ENCODE measurements around the gene H1-8.
"Not testable (repeated sequence)": the region's sequence is repeated elsewhere in the genome, so short reads cannot be mapped to it uniquely, and the experiment has no call there.

H1-8 gene

DNA sequence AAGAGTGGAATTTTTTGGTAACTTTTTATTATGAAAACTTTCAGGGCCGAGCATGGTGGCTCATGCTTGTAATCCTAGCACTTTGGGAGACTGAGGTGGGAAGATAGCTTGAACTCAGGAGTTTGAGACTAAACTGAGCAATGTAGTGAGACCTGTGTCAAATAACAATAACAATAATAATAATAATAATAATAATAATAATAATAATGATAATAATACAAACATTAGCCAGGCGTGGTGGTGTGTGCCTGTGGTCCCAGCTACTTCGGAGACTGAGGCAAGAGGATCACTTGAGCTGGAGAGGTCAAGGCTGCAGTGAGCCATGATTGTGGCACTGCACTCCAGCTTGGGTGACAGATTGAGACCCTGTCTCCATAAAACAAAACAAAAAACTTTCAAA, 3.0 kb downstream of the H1-8 start:
- not testable (repeated sequence) for ATAC-seq (replicated peaks; ENCODE audit: extremely low read depth, poor library complexity, severe bottlenecking); H3K4me1 Mint-ChIP-seq

GRCh38 chr3:129547241-129547640, 4.3 kb downstream of the H1-8 start:
- ATAC-seq (replicated peaks; ENCODE audit: extremely low read depth, poor library complexity, severe bottlenecking) (no peak), DNase-seq (ENCODE audit: low spot score in 2 of 2) (no peak)
- no peak overlapping the region for H3K4me3 Mint-ChIP-seq
- peaks cover 9% of the 10 kb centered on the region for H3K4me1 Mint-ChIP-seq
- no peaks in the 10 kb centered on the region for H3K9me3 Mint-ChIP-seq
- H3K36me3 Mint-ChIP-seq (ENCODE audit: insufficient read depth) = peaks cover 3% of the 10 kb centered on the region
- H3K27me3 Mint-ChIP-seq = no peaks in the 10 kb centered on the region
- no peak overlapping the region for H3K27ac Mint-ChIP-seq (ENCODE audit: low read depth)

More for the DNA sequence above, 3.0 kb downstream of the H1-8 start:
- not testable (repeated sequence) for H3K27me3 Mint-ChIP-seq; H3K4me3 Mint-ChIP-seq; H3K27ac Mint-ChIP-seq (ENCODE audit: low read depth); H3K9me3 Mint-ChIP-seq; DNase-seq (ENCODE audit: low spot score in 2 of 2); H3K36me3 Mint-ChIP-seq (ENCODE audit: insufficient read depth)

- no peak overlapping the region for H3K27ac Mint-ChIP-seq (ENCODE audit: low read depth)
- no peak overlapping the region for H3K4me3 Mint-ChIP-seq
Measured at GRCh38 chr3:129548104-129548965, 5.4 kb downstream of the H1-8 start.

GRCh38 chr3:129549006-129549800, 6.2 kb downstream of the H1-8 start:
- Mint-ChIP-seq H3K9me3 (no peaks in the 10 kb centered on the region), H3K4me3 (no peak overlapping the region), H3K27ac (ENCODE audit: low read depth) (peak overlapping the region; percentile 39), H3K4me1 (peaks cover 27% of the 10 kb centered on the region), H3K36me3 (ENCODE audit: insufficient read depth) (peaks cover 2% of the 10 kb centered on the region), H3K27me3 (no peaks in the 10 kb centered on the region)
- ATAC-seq (replicated peaks; ENCODE audit: extremely low read depth, poor library complexity, severe bottlenecking) (no peak), DNase-seq (ENCODE audit: low spot score in 2 of 2) (no peak)

More at GRCh38 chr3:129548104-129548965, 5.4 kb downstream of the H1-8 start:
- H3K36me3 Mint-ChIP-seq (ENCODE audit: insufficient read depth) = peaks cover 3% of the 10 kb centered on the region
- H3K27me3 Mint-ChIP-seq = no peaks in the 10 kb centered on the region
- ATAC-seq (replicated peaks; ENCODE audit: extremely low read depth, poor library complexity, severe bottlenecking) = no peak
- H3K9me3 Mint-ChIP-seq = no peaks in the 10 kb centered on the region
- DNase-seq (ENCODE audit: low spot score in 2 of 2) = no peak
- peaks cover 18% of the 10 kb centered on the region for H3K4me1 Mint-ChIP-seq

GRCh38 chr3:129549805-129550204, 6.8 kb downstream of the H1-8 start:
- H3K27ac Mint-ChIP-seq (ENCODE audit: low read depth) = peak overlapping the region; percentile 39
- no peaks in the 10 kb centered on the region for H3K27me3 Mint-ChIP-seq
- no peak overlapping the region for H3K4me3 Mint-ChIP-seq
- peaks cover 31% of the 10 kb centered on the region for H3K4me1 Mint-ChIP-seq
- no peaks in the 10 kb centered on the region for H3K9me3 Mint-ChIP-seq
- DNase-seq (ENCODE audit: low spot score in 2 of 2) (no peak), ATAC-seq (replicated peaks; ENCODE audit: extremely low read depth, poor library complexity, severe bottlenecking) (no peak)
- H3K36me3 Mint-ChIP-seq (ENCODE audit: insufficient read depth) = peaks cover 2% of the 10 kb centered on the region

DNA sequence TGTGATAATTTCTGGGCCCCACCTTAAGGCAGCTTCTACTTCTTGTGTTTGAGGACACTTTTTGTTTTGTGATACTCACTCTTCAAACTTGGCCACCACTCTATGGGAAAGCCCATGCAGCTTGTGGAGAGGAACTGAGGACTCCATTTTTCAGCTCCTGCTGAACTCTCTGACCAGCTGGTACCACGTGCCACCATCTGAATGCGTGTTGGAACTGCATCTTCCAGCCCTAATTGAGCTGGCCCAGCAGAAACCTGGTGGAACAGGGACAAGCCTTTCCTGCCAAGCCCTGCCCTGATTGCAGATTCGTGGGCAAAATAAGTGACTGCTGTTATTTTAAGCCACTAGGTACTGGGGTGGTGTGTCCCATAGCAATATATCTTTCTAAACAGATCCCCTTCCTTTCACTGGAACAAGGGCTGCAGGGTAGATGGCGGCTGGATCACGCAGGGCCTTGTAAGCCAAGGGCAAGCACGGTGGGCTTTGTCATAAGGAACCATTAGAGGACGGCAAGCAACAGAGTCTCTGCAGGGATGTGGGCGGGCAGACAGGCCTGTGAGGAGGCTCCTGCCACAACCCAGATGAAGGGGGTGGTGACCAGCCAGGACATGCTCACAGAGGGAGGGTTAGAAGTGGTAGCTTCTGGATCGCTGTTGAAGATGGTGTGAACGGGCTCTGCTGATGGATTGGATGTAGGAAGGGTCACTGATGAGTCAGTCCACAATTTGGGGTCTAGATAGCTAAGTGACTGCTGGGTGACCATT, 9.5 kb downstream of the H1-8 start:
- Mint-ChIP-seq H3K27ac (ENCODE audit: low read depth) (no peak overlapping the region), H3K36me3 (ENCODE audit: insufficient read depth) (peaks cover 10% of the 10 kb centered on the region), H3K9me3 (no peaks in the 10 kb centered on the region), H3K4me3 (no peak overlapping the region), H3K27me3 (no peaks in the 10 kb centered on the region), H3K4me1 (peaks cover 32% of the 10 kb centered on the region)
- no peak for DNase-seq (ENCODE audit: low spot score in 2 of 2)
- ATAC-seq (replicated peaks; ENCODE audit: extremely low read depth, poor library complexity, severe bottlenecking) = no peak

GRCh38 chr3:129553171-129553570, 10.2 kb downstream of the H1-8 start:
- ATAC-seq (replicated peaks; ENCODE audit: extremely low read depth, poor library complexity, severe bottlenecking) = no peak
- DNase-seq (ENCODE audit: low spot score in 2 of 2) = no peak
- Mint-ChIP-seq H3K4me3 (no peak overlapping the region), H3K27me3 (no peaks in the 10 kb centered on the region), H3K9me3 (no peaks in the 10 kb centered on the region), H3K36me3 (ENCODE audit: insufficient read depth) (peaks cover 11% of the 10 kb centered on the region), H3K4me1 (peaks cover 39% of the 10 kb centered on the region), H3K27ac (ENCODE audit: low read depth) (no peak overlapping the region)

- DNase-seq (ENCODE audit: low spot score in 2 of 2) (no peak), ATAC-seq (replicated peaks; ENCODE audit: extremely low read depth, poor library complexity, severe bottlenecking) (peak; percentile 19)
- no peaks in the 10 kb centered on the region for H3K9me3 Mint-ChIP-seq
- peaks cover 13% of the 10 kb centered on the region for H3K36me3 Mint-ChIP-seq (ENCODE audit: insufficient read depth)
- peak overlapping the region; percentile 29 for H3K4me3 Mint-ChIP-seq
- no peak overlapping the region for H3K27ac Mint-ChIP-seq (ENCODE audit: low read depth)
- no peaks in the 10 kb centered on the region for H3K27me3 Mint-ChIP-seq
- H3K4me1 Mint-ChIP-seq = peaks cover 44% of the 10 kb centered on the region
Measured at GRCh38 chr3:129553719-129554118, 10.7 kb downstream of the H1-8 start.

DNA sequence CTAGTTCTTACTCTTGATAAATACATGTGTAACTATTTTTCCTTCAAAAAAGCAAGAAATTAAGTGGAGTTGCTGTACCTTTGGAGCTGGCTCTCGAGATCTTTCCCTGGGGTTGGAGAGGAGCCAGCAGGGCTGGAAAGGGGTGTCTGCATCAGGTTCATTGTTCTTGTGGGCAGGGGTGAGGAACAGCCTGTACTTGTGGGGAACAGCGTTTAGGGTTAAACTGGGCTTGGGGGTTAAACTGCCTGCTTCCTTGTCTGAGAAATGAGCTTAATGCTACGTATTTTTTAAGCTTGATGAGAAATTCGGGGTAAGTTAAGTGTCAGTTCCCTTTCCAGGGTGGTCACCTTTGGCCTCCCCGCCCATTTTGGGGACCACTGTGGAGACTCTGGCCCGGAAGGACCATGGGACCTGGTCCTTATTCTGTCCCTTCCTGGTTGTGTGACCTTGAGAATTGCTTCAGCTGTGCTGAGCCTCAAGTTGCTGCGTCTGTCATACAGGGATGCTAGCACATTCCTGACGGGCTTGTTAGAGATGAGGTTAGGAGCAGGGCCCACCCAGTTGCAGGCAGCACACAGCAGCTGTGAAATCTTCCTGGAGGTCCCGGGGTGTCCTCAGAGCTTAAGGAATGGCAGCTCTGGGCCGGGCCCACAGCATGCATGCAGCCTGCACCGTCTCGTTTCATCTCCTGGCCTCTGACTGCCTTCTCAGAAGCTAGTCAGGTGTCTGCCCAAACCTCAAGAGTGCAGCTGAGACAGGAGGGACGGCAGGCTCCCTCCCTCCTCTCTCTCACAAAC, 11.6 kb downstream of the H1-8 start:
- Mint-ChIP-seq H3K27me3 (no peaks in the 10 kb centered on the region), H3K36me3 (ENCODE audit: insufficient read depth) (peaks cover 13% of the 10 kb centered on the region), H3K9me3 (no peaks in the 10 kb centered on the region), H3K4me1 (peaks cover 40% of the 10 kb centered on the region), H3K27ac (ENCODE audit: low read depth) (peak overlapping the region; percentile 63), H3K4me3 (peak overlapping the region; percentile 29)
- DNase-seq (ENCODE audit: low spot score in 2 of 2) (no peak), ATAC-seq (replicated peaks; ENCODE audit: extremely low read depth, poor library complexity, severe bottlenecking) (no peak)

- H3K9me3 Mint-ChIP-seq = no peaks in the 10 kb centered on the region
- peak overlapping the region; percentile 63 for H3K27ac Mint-ChIP-seq (ENCODE audit: low read depth)
- H3K27me3 Mint-ChIP-seq = no peaks in the 10 kb centered on the region
- ATAC-seq (replicated peaks; ENCODE audit: extremely low read depth, poor library complexity, severe bottlenecking) (no peak), DNase-seq (ENCODE audit: low spot score in 2 of 2) (no peak)
- H3K36me3 Mint-ChIP-seq (ENCODE audit: insufficient read depth) = peaks cover 13% of the 10 kb centered on the region
- H3K4me3 Mint-ChIP-seq = no peak overlapping the region
- H3K4me1 Mint-ChIP-seq = peaks cover 36% of the 10 kb centered on the region
Measured at GRCh38 chr3:129555153-129555550, 12.2 kb downstream of the H1-8 start.

DNA sequence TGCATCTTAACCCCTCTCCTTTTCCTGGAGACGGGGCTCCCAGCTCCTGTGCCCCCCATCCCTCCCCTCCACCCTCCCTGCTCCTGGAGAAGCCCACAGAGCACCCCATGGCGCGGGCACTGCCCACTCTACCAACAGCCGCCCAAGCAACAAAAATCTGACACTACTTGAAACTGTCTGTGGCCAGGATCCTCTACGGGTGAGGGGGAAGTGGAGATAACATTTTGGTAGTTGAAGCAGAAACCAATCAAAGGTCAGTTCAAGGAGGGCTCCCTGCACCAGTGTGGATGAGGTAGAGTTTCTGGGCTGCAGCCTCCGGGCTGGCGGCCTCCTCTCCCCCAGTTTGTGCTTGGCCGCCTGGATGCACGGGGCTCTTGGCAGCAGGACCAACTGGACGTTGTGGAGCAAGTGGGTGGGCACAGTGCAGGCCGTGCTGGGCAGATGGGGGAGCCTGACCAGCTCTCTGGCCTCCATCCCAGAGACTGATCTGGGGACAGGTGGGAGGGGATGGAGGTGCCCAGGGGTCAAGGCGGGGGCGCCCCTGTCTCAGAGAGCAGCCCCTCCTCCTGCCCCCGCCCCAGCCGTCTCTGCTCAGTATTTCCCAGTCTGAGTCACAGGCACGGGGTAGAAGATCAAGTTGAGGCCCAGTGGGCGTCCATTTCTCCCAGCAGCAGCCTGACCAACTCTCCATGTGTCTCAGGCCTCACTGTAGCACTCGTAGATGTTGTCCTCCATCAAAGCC, 12.8 kb downstream of the H1-8 start:
- DNase-seq (ENCODE audit: low spot score in 2 of 2) (no peak), ATAC-seq (replicated peaks; ENCODE audit: extremely low read depth, poor library complexity, severe bottlenecking) (no peak)
- H3K9me3 Mint-ChIP-seq = no peaks in the 10 kb centered on the region
- H3K4me1 Mint-ChIP-seq = peaks cover 40% of the 10 kb centered on the region
- H3K27ac Mint-ChIP-seq (ENCODE audit: low read depth) = no peak overlapping the region
- no peaks in the 10 kb centered on the region for H3K27me3 Mint-ChIP-seq
- peaks cover 16% of the 10 kb centered on the region for H3K36me3 Mint-ChIP-seq (ENCODE audit: insufficient read depth)
- H3K4me3 Mint-ChIP-seq = no peak overlapping the region

Measured in central memory CD8-positive, alpha-beta T cell (primary cell).